GM13977 (cell line): ENCODE data around the gene ABHD17B.

Experiments
- DNase-seq: peaks from one replicate; pipeline ENCODE4 v3.0.0; 2012; ENCODE audit warnings: low spot score
- CTCF ChIP-seq: IDR thresholded peaks from 2 replicates; pipeline ENCODE4 v1.5.1; 2012; ENCODE audit warnings: mild to moderate bottlenecking, control low read depth; ENCODE audit not compliant: insufficient read depth; ENCODE audit errors: extremely low read depth, missing control alignments
- in situ Hi-C: fragments of 300-500 bp; cut with MboI; formaldehyde crosslinking; loops from one replicate; pipeline ENCODE4 v1.12.0; 2022; ENCODE audit warnings: low sequenced_read_pairs, low pct_unique_long_range_greater_than_20kb, mixed read lengths, inconsistent platforms; ENCODE audit not compliant: unreplicated experiment

Gene ABHD17B

GRCh38 chr9:71895117-71895516 lies 15.9 kb downstream of the ABHD17B start:
- in situ Hi-C loops: no loop called here
- no peak for TF ChIP-seq CTCF
- no peak for DNase-seq

- DNase-seq: no peak
Measured at GRCh38 chr9:71891557-71892189, 19.3 kb downstream of the ABHD17B start.

GRCh38 chr9:71890042-71890679 lies 20.8 kb downstream of the ABHD17B start:
- in situ Hi-C loops: no loop called here
- DNase-seq: no peak
- TF ChIP-seq CTCF: no peak

More at GRCh38 chr9:71891557-71892189, 19.3 kb downstream of the ABHD17B start:
- in situ Hi-C loops: no loop called here
- no peak for TF ChIP-seq CTCF

GRCh38 chr9:71887362-71887761 lies 23.6 kb downstream of the ABHD17B start:
- in situ Hi-C loops: no loop called here
- no peak for TF ChIP-seq CTCF
- no peak for DNase-seq

- DNase-seq: no peak
- in situ Hi-C loops: no loop called here
- TF ChIP-seq CTCF: no peak
Measured at GRCh38 chr9:71886541-71886940, 24.5 kb downstream of the ABHD17B start.

GRCh38 chr9:71886015-71886414 lies 25.0 kb downstream of the ABHD17B start:
- in situ Hi-C loops: no loop called here
- DNase-seq: no peak
- no peak for TF ChIP-seq CTCF

GRCh38 chr9:71885467-71885866 lies 25.5 kb downstream of the ABHD17B start:
- in situ Hi-C loops: no loop called here
- TF ChIP-seq CTCF: no peak
- no peak for DNase-seq
